PFSK-1 (cell line): ENCODE data around the gene GBA3.

Experiments used
- FOXP2 ChIP-seq: optimal IDR thresholded peaks from 2 replicates; pipeline ENCODE3; 2011; ENCODE audit warnings: borderline replicate concordance, control low read depth, inconsistent platforms; ENCODE audit not compliant: insufficient read depth; ENCODE audit errors: extremely low read length, extremely low read depth
- POLR2AphosphoS5 ChIP-seq: IDR thresholded peaks from 2 replicates; pipeline ENCODE4 v1.6.1; 2012; ENCODE audit warnings: low read depth, mild to moderate bottlenecking, control low read depth, low read length, moderate library complexity
- REST ChIP-seq, 2 experiments: IDR thresholded peaks; 2 replicates each; pipeline versions ENCODE4 v1.6.1 to v1.8.0; 2011 to 2012; ENCODE audit warnings: low read depth in 2 of 2, low read length in 2 of 2, control low read depth in 1 of 2, inconsistent platforms in 1 of 2, mild to moderate bottlenecking in 1 of 2, moderate library complexity in 1 of 2; ENCODE audit not compliant: insufficient read depth in 1 of 2
- SIN3A ChIP-seq: IDR thresholded peaks from 2 replicates; pipeline ENCODE4 v1.6.1; 2012; ENCODE audit warnings: mild to moderate bottlenecking, low read length, moderate library complexity, borderline replicate concordance; ENCODE audit not compliant: insufficient read depth
- TAF1 ChIP-seq: IDR thresholded peaks from 2 replicates; pipeline ENCODE4 v1.6.1; 2012; ENCODE audit warnings: low read length, control low read depth, borderline replicate concordance; ENCODE audit not compliant: insufficient read depth

DNA sequence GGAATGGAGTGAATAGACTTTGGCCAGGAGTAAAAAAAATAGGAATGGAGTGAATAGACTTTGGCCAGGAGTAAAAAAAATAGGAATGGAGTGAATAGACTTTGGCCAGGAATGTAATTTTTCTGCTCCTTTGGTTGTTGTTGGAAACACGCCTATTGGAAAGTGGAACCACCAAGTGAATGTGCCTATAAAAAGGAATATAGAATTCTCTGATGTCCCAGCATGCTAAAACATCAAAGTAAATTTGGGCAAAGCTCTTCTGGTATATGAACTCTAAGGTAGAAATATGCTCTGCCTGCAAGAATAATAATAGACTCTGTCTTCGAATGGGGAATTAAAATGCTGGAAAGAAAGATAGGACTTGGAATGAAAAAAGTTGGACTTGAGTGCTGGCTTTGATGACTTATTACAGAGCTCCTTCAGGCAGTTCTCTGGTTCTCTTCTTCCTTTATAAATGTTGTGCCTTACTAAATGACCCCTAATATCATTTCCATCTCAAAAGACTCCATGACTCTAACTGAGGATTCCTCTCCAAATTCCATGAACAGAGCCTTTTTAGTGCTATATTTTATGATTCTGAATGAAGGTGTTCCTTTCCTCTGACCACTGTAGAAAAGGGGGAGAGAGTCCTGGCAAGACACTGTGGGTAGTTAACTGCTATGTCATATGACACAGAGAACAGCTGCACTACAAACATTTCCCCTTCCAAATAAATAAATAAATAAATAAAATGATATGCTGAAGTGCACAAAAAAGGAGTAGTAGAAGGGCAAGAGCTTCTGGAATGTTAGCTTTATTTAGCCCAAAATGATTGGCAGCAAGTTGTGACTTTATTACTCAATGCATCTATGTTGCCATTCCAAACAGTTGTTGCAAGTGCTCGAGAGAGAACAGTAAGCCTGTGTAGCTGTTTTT is 13.5 kb upstream of the GBA3 start:
- TF ChIP-seq TAF1 = no peak
- no peak for TF ChIP-seq POLR2AphosphoS5
- TF ChIP-seq REST (IDR thresholded peaks at IDR 0.05; ENCODE audit: insufficient read depth in 1 of 2, low read depth in 2 of 2, low read length in 2 of 2) = no peak
- no peak for TF ChIP-seq SIN3A
- TF ChIP-seq FOXP2 = no peak
